ENCODE measurements around the gene PLEKHA5.
A peak's percentile ranks its signal among the peaks of the same experiment; 100 is the strongest.

The PLEKHA5 gene

DNA sequence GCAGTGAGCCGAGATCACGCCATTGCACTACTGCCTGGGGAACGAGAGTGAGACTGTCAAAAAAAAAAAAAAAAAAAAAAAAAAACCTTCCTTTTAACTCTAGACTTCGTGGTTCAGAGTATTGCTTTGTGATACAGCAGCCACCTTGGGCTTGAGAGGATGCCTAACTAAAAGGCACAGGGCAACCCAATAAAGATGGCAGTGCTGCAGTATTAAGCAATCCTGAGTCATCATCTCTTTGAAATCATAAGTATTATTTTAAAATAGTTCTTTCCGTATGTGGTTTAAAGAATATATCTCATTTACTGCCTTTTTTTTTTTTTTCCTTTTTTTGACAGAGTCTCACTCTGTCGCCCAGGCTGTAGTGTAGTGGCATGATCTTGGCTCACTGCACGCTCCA lies 116.1 kb downstream of the PLEKHA5 start:
- peak overlapping the region; percentile 60 for H3K27ac Mint-ChIP-seq
- peaks cover 1% of the 10 kb centered on the region for H3K36me3 Mint-ChIP-seq (ENCODE audit: low read depth)
- H3K4me3 Mint-ChIP-seq = no peak overlapping the region
- intact Hi-C loops (cut with micrococcal nuclease) = no loop called here
- H3K4me1 Mint-ChIP-seq (ENCODE audit: low read depth) = peaks cover 24% of the 10 kb centered on the region
- no peaks in the 10 kb centered on the region for H3K27me3 Mint-ChIP-seq
- H3K9me3 Mint-ChIP-seq = no peaks in the 10 kb centered on the region

DNA sequence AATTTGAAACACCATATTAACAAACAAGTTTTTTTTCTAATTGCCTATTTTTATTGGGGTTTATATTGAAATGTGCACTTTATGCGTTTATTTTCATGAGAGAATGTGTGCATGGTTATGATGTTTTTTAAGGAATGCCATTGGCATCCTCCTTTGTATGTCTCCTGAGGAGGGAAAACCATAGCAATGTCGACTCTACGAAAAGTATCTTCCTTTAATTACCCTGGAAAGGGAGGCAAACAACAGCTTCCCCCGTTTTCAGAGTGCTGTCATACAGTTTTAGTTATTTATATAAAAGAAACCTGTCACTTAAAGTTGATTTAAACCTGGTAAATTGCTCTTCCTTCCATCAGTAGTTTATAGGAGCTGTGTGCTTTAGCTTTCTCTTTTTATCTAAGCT lies 117.4 kb downstream of the PLEKHA5 start:
- Mint-ChIP-seq H3K36me3 (ENCODE audit: low read depth) (peaks cover 5% of the 10 kb centered on the region), H3K4me3 (no peak overlapping the region), H3K27me3 (no peaks in the 10 kb centered on the region), H3K9me3 (no peaks in the 10 kb centered on the region), H3K27ac (no peak overlapping the region), H3K4me1 (ENCODE audit: low read depth) (peaks cover 17% of the 10 kb centered on the region)
- intact Hi-C loops (cut with micrococcal nuclease) = no loop called here

DNA sequence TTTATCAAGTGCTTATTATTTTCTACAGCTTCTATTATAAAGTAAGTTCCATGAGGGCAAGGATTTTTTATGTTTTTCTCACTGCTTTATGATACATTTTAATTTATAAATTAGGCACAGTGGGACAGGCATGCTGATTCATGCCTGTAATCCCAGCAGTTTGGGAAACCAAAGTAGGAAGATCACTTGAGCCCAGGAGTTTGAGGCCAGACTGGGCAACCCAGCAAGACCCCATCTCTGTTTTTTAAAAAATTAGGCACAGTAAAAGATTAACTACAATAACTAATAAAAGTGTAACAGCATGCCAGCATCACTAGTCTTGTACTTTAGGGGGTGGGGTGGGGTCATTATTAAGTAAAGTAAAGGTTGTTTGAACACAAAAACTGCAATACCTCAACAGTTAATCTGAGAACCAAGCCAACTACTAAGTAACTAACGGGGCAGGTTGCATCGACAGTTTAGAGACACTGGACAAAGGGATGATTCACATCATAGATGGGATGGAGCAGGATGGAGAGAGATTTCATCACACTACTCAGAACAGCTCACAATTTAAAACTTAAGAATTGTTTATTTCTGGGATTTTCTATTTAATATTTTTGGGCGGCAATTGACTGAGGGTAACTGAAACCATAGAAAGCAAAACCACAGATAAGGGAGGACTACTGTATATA lies 119.5 kb downstream of the PLEKHA5 start:
- Mint-ChIP-seq H3K27me3 (no peaks in the 10 kb centered on the region), H3K27ac (no peak overlapping the region), H3K4me1 (ENCODE audit: low read depth) (peaks cover 5% of the 10 kb centered on the region), H3K4me3 (no peak overlapping the region), H3K36me3 (ENCODE audit: low read depth) (peaks cover 5% of the 10 kb centered on the region), H3K9me3 (no peaks in the 10 kb centered on the region)
- intact Hi-C loops (cut with micrococcal nuclease) = no loop called here

DNA sequence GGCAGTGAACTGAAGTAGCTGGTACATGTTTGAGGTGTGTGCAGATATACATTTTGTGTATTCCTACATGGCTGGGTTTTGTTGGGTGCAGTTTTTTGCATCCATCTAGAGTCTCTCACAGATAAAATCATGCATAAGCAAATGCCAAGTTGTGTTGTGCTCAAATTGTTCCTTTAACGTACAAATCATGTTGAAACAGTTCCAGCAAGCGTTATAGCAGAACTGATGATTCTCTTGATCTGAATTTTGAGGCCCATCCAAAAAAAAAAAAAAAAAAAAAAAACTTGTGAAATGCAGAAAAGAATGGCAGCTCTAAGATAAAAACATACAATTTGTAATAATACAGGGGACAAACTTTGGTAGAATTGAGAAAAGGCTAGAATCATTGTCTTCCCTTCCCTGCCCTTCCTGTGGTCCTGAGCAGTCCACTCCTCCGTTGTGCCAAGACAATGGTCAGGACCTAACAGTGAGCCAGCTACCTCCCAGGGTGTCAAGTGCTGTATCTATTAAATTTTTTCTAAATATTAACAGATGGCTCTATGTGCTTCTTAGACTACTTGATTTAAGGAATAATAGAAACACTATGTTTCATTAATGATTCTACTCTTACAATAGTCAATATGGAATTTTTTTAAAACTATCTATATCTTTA lies 122.1 kb downstream of the PLEKHA5 start:
- Mint-ChIP-seq H3K9me3 (no peaks in the 10 kb centered on the region), H3K4me1 (ENCODE audit: low read depth) (no peaks in the 10 kb centered on the region), H3K27ac (no peak overlapping the region), H3K4me3 (no peak overlapping the region), H3K36me3 (ENCODE audit: low read depth) (peaks cover 5% of the 10 kb centered on the region), H3K27me3 (no peaks in the 10 kb centered on the region)
- intact Hi-C loops (cut with micrococcal nuclease) = no loop called here

DNA sequence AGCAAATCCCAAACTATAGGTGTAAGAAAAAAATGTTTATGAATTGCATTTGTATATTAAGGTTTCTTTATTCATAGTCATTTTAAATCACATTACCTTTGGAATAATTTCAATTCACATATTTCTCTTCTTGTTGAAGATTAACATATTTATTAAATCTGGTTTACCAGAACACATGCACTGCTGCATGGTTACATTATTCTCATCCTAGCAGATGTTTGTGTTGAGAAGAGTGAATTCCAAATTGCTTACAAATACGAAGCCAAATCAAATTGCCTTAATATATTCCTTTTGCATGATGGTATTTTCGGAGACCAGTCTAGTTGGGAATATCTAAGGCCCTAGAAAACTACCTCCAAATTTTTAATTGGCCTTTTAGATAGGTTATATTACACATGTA lies 130.6 kb downstream of the PLEKHA5 start:
- H3K4me3 Mint-ChIP-seq = no peak overlapping the region
- intact Hi-C loops (cut with micrococcal nuclease) = no loop called here
- no peaks in the 10 kb centered on the region for H3K9me3 Mint-ChIP-seq
- H3K4me1 Mint-ChIP-seq (ENCODE audit: low read depth) = no peaks in the 10 kb centered on the region
- H3K36me3 Mint-ChIP-seq (ENCODE audit: low read depth) = peaks cover 5% of the 10 kb centered on the region
- H3K27me3 Mint-ChIP-seq = no peaks in the 10 kb centered on the region
- H3K27ac Mint-ChIP-seq = no peak overlapping the region

DNA sequence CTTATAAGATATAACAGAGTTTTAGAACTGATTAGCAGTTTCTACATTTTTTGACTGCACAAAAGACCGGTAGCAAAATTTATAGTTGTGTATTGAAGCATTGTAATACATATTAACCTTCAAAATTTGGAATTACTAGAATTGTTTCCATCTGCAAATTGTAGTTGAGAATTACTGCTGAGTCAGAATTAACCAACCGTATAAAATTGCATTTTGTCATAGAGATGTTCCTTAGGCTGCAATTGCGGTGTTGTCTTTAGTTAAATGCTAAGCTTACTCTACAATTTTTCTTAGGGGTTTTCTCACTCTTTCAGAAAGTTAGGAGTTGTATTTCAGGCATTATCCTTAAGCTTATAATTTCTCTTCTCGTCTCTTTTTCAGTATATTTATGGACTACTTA lies 132.2 kb downstream of the PLEKHA5 start:
- Mint-ChIP-seq H3K36me3 (ENCODE audit: low read depth) (peaks cover 5% of the 10 kb centered on the region), H3K27me3 (no peaks in the 10 kb centered on the region), H3K9me3 (no peaks in the 10 kb centered on the region)

DNA sequence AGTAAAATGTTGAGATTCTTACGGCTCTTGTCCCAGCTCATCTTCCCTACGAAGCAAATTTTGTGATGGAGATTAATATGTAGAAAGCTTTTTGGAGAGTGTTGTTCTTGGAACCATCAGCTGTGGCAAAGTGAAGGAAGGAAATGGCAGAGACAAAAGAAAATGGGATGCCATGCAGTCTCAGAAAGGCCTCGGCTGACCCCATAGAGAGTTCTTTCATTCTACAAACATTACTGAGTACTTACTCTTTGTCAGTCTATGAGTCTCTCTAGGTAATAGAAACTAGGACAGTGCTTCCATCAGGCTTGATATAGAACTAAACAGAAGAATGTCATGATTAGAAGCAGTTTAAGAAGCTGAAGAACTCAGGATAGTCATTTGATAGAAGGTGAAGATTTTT lies 134.1 kb downstream of the PLEKHA5 start:
- peaks cover 12% of the 10 kb centered on the region for H3K36me3 Mint-ChIP-seq (ENCODE audit: low read depth)
- no peak overlapping the region for H3K27ac Mint-ChIP-seq
- intact Hi-C loops (cut with micrococcal nuclease) = no loop called here
- no peaks in the 10 kb centered on the region for H3K27me3 Mint-ChIP-seq
- no peaks in the 10 kb centered on the region for H3K4me1 Mint-ChIP-seq (ENCODE audit: low read depth)
- H3K9me3 Mint-ChIP-seq = no peaks in the 10 kb centered on the region
- no peak overlapping the region for H3K4me3 Mint-ChIP-seq

More for the DNA sequence above, 132.2 kb downstream of the PLEKHA5 start:
- Mint-ChIP-seq H3K27ac (no peak overlapping the region), H3K4me3 (no peak overlapping the region), H3K4me1 (ENCODE audit: low read depth) (no peaks in the 10 kb centered on the region)
- intact Hi-C loops (cut with micrococcal nuclease) = no loop called here

DNA sequence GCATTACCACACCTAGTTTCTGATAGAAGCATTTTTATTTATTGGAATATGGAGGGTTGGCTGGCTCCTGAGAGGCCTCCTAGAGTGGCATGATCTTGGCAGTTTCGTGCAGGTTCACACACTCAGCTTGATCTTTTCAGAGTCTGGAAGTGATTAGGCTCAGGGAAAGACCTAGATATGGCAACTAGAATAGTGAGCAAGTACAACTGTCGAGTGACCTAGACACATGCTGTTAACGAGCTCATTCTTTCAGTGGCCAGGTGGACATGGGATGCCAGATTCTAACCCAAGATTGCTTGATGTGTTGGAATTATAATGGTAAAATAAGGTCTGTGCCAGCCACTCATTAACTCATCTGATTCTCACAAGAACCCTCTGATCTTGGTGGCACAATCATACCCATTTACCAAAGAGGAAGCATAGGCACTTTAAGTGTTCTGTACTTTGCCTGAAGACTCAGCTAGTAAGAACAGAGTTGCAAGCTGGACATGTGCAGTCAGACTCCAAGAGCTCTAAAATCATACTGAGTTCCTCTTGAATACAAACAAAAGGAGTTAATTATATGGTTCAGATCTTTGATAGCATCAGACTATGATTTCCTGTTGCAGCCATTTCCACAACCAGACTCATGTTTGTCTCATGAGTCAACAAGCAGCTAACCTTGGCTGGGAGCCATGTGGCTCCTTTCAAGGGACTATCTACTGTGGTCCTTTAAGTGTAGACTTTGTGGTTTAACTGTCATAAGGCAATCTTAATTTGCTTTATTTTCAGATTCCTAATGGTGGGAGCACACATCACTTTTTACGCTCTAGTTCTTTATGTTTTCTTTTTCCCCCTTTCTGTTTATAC lies 144.2 kb downstream of the PLEKHA5 start:
- intact Hi-C loops (cut with micrococcal nuclease) = no loop called here
- no peaks in the 10 kb centered on the region for H3K27me3 Mint-ChIP-seq
- H3K9me3 Mint-ChIP-seq = no peaks in the 10 kb centered on the region
- no peak overlapping the region for H3K4me3 Mint-ChIP-seq
- peaks cover 36% of the 10 kb centered on the region for H3K36me3 Mint-ChIP-seq (ENCODE audit: low read depth)
- no peaks in the 10 kb centered on the region for H3K4me1 Mint-ChIP-seq (ENCODE audit: low read depth)
- H3K27ac Mint-ChIP-seq = no peak overlapping the region

DNA sequence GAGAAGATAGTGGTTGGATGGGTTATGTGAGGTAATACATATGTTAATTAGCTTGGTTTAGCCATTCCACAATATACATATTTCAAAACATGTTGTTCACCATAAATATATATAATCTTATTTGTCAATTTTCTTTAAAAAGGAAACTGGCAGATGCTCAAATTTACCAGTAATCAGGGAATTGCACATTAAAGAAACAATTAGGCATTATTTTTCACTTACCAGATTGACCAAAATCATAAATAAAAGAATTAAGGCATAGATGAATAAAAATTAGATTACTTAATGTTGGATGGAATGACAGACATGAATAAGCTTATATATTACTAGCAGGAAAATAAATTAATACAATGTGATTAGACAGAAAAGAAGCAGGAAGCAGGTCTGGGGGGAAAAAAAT lies 147.2 kb downstream of the PLEKHA5 start:
- intact Hi-C loops (cut with micrococcal nuclease) = no loop called here
- Mint-ChIP-seq H3K9me3 (no peaks in the 10 kb centered on the region), H3K4me3 (no peak overlapping the region), H3K27me3 (no peaks in the 10 kb centered on the region), H3K27ac (no peak overlapping the region), H3K36me3 (ENCODE audit: low read depth) (peaks cover 41% of the 10 kb centered on the region), H3K4me1 (ENCODE audit: low read depth) (no peaks in the 10 kb centered on the region)

DNA sequence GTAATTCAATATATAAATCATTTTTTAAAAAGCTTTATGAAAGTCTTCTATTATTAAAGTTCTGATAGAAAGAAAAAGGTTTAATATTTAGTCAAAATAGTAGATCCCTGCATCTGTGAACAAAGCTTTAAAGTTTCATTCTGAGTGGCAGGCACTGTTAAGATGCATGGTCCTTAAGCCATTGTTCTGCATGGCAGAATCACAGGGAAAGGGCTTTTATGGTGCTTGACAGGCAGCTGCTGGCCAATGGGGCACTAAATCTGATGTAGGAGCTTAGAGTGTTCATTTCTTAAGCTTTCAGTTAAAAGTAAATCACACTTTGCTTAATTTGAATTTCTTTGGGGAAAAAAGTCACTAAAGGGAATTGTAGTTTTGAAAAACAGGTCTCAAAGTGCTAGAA lies 148.2 kb downstream of the PLEKHA5 start:
- Mint-ChIP-seq H3K36me3 (ENCODE audit: low read depth) (peaks cover 39% of the 10 kb centered on the region), H3K9me3 (no peaks in the 10 kb centered on the region), H3K4me1 (ENCODE audit: low read depth) (no peaks in the 10 kb centered on the region), H3K4me3 (no peak overlapping the region), H3K27me3 (no peaks in the 10 kb centered on the region), H3K27ac (no peak overlapping the region)
- intact Hi-C loops (cut with micrococcal nuclease) = no loop called here

DNA sequence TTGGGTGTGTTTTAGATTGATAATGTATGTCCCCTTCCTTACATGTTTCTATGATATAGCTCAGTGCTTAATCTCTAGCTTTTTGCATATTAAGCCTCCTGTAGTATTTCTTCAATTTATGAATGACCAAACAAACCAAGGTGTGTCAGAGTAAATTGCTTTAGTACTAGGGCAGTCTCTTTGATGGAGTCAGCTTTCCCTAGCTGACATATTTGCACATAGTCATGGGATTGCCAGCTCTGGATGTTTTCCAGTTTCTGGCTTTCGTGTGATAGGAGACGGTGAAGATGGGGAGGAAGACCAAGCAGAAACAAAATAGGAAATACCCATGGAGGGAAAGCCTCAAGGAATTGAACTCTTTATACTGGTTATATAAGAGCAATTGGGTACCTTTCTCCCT lies 148.9 kb downstream of the PLEKHA5 start:
- H3K27me3 Mint-ChIP-seq = no peaks in the 10 kb centered on the region
- no peak overlapping the region for H3K4me3 Mint-ChIP-seq
- H3K36me3 Mint-ChIP-seq (ENCODE audit: low read depth) = peaks cover 39% of the 10 kb centered on the region
- no peaks in the 10 kb centered on the region for H3K9me3 Mint-ChIP-seq
- H3K4me1 Mint-ChIP-seq (ENCODE audit: low read depth) = no peaks in the 10 kb centered on the region
- intact Hi-C loops (cut with micrococcal nuclease) = no loop called here
- H3K27ac Mint-ChIP-seq = no peak overlapping the region

DNA sequence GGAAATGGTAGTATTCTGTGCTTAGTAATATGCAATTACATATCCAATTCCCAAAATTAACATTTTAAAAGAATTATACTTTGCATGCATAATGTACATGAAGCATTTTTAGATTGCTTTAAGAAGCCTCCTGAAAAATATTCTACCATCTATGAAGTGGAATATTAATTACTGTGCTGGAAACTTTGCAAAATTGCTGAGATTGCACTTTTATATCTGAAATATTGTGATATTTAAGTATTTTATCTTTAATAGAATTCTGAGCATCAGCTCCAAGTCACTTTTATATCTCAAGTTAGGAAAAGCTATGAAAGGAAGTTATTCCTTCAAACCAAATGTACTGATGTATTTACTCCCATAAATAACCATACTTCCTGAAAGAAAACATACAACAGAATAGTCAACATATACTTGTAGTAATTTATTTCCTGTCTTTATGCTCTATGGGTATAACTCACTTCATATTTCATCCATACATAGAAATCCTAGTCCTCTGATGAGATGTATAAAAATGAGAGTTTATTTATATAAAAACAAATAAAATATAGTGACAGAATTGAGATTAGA lies 152.7 kb downstream of the PLEKHA5 start:
- Mint-ChIP-seq H3K4me3 (no peak overlapping the region), H3K27me3 (no peaks in the 10 kb centered on the region), H3K4me1 (ENCODE audit: low read depth) (peaks cover 5% of the 10 kb centered on the region), H3K9me3 (no peaks in the 10 kb centered on the region), H3K27ac (no peak overlapping the region), H3K36me3 (ENCODE audit: low read depth) (peaks cover 30% of the 10 kb centered on the region)
- intact Hi-C loops (cut with micrococcal nuclease) = no loop called here

DNA sequence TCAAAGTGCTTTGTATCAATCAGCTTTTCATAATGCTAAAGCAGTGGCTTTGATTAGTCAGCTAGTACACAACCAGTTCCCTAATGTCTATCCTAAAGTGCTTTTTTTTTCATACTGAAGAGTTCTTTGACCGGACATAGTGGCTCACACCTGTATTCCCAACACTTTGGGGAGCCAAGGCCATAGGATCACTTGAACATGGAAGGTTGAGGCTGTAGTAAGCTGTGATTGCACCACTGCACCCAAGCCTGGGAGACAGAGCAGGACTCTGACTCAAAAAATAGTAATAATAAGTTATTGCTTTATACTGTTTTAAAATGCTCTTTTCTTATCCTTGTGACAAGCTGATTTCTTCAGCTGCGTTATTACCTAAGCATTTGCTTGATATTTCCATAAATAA lies 155.1 kb downstream of the PLEKHA5 start:
- Mint-ChIP-seq H3K27ac (no peak overlapping the region), H3K4me3 (no peak overlapping the region), H3K4me1 (ENCODE audit: low read depth) (peaks cover 5% of the 10 kb centered on the region), H3K36me3 (ENCODE audit: low read depth) (peaks cover 30% of the 10 kb centered on the region), H3K9me3 (no peaks in the 10 kb centered on the region), H3K27me3 (no peaks in the 10 kb centered on the region)
- intact Hi-C loops (cut with micrococcal nuclease) = loop anchor here (5.0 kb wide), 2 partner anchors 42 to 422 kb away; no protein-coding TSS in a partner anchor
